Omental fat pad (tissue), 4 donors: ENCODE measurements around the gene APCS. TPM values are rescaled to one million over a fixed set of nuclear protein-coding genes. Genes with fewer than 3 reads are reported as not detected.

ENCODE experiments used
- ATAC-seq: fragments of 150-250 bp; one replicate; pipeline ENCODE4 v1.9.1; 2016; ENCODE audit warnings: mild to moderate bottlenecking, moderate library complexity; ENCODE audit not compliant: low FRiP score
- DNase-seq: peaks from one replicate; pipeline ENCODE4 v3.0.0-alpha.2; 2019; ENCODE audit warnings: low spot score
- CTCF ChIP-seq, 3 donors: fragments of 450-650 bp; IDR thresholded peaks; one replicate each; pipeline ENCODE4 v1.5.1; 2016 to 2017; ENCODE audit warnings: antibody characterized with exemption in 3 of 3, mild to moderate bottlenecking in 3 of 3, moderate library complexity in 2 of 3
- total RNA-seq, 4 donors: library from RNA; depleted of rRNA; stranded (reverse); fragments of >200 nt; gene quantifications; one replicate each; pipeline ENCODE4 v1.1.0, GENCODE V29; 2016

The APCS gene
- not detected for total RNA-seq

- no peak for DNase-seq
- no peak for TF ChIP-seq CTCF (IDR thresholded peaks at IDR 0.05)
- no peak for ATAC-seq
Measured at GRCh38 chr1:159587461-159587951, at the start of gene APCS. TSS of gene APCS (plus strand) at chr1:159587826. CDS start at chr1:159587922, 96 bp downstream.

- ATAC-seq (no peak), DNase-seq (no peak)
- no peak for TF ChIP-seq CTCF (IDR thresholded peaks at IDR 0.05)
Measured at GRCh38 chr1:159548126-159548525, 39.5 kb upstream of the APCS start.

- no peak for ATAC-seq
- no peak for DNase-seq
- no peak for TF ChIP-seq CTCF (IDR thresholded peaks at IDR 0.05)
Measured at GRCh38 chr1:159554261-159554660, 33.4 kb upstream of the APCS start.

- ATAC-seq, result no peak
- no peak for TF ChIP-seq CTCF (IDR thresholded peaks at IDR 0.05)
- no peak for DNase-seq
Measured at GRCh38 chr1:159554696-159555095, 32.9 kb upstream of the APCS start.

GRCh38 chr1:159556931-159557369 lies 30.7 kb upstream of the APCS start:
- no peak for ATAC-seq
- TF ChIP-seq CTCF (IDR thresholded peaks at IDR 0.05), result no peak
- no peak for DNase-seq

GRCh38 chr1:159560599-159560998 lies 27.0 kb upstream of the APCS start:
- no peak for TF ChIP-seq CTCF (IDR thresholded peaks at IDR 0.05)
- ATAC-seq (no peak), DNase-seq (no peak)

GRCh38 chr1:159561497-159561896 lies 26.1 kb upstream of the APCS start:
- TF ChIP-seq CTCF (IDR thresholded peaks at IDR 0.05), result no peak
- ATAC-seq (no peak), DNase-seq (no peak)
